Natural killer cell (primary cell): Measurements from ENCODE around the gene SAMD3. TPM values are rescaled to one million over a fixed set of nuclear protein-coding genes. Genes with fewer than 3 reads are reported as not detected.
"Not testable (repeated sequence)": the region's sequence is repeated elsewhere in the genome, so short reads cannot be mapped to it uniquely, and the experiment has no call there.

Experiments
- ATAC-seq, 3 donors: fragments of 150-1000 bp in 2 of 3; fragments of 200-7000 bp in 1 of 3; cut with Tn5 transposase; 1 replicate in 1 of 3; 2 replicates in 2 of 3; pipeline ENCODE4 v1.10.0; 2021; ENCODE audit warnings: mild to moderate bottlenecking in 2 of 3, moderate library complexity in 2 of 3
- DNase-seq, 2 donors: peaks; one replicate each; pipeline versions ENCODE4 v3.0.0 to v3.0.0-alpha.2; 2013 to 2021; ENCODE audit warnings: mixed read lengths in 1 of 2
- H3K27ac ChIP-seq: one replicate; pipeline ENCODE4 v1.5.1; 2013; ENCODE audit warnings: mild to moderate bottlenecking, low read length
- H3K27me3 ChIP-seq: one replicate; pipeline ENCODE4 v1.6.1; 2013; ENCODE audit warnings: low read length; ENCODE audit not compliant: control insufficient read depth, insufficient read depth
- H3K36me3 ChIP-seq: one replicate; pipeline ENCODE4 v1.6.1; 2013; ENCODE audit warnings: low read length; ENCODE audit not compliant: control insufficient read depth, insufficient read depth
- H3K4me1 ChIP-seq: one replicate; pipeline ENCODE4 v1.6.1; 2013; ENCODE audit warnings: low read length; ENCODE audit not compliant: control insufficient read depth, insufficient read depth
- H3K4me3 ChIP-seq: one replicate; pipeline ENCODE4 v1.5.1; 2013; ENCODE audit warnings: low read length
- H3K9me3 ChIP-seq: one replicate; pipeline ENCODE4 v1.6.1; 2013; ENCODE audit warnings: low read length; ENCODE audit not compliant: control insufficient read depth, insufficient read depth
- H3K27ac Mint-ChIP-seq, 2 donors: one replicate each; pipeline ENCODE4 v1.8.0; 2022; ENCODE audit warnings: mild to moderate bottlenecking in 2 of 2, mixed read lengths in 2 of 2, moderate library complexity in 1 of 2
- H3K27me3 Mint-ChIP-seq, 2 donors: one replicate each; pipeline ENCODE4 v1.8.0; 2022; ENCODE audit warnings: low read depth in 2 of 2, mixed read lengths in 2 of 2
- H3K36me3 Mint-ChIP-seq: one replicate; pipeline ENCODE4 v1.8.0; 2022; ENCODE audit warnings: mixed read lengths
- H3K4me1 Mint-ChIP-seq, 2 donors: one replicate each; pipeline ENCODE4 v1.8.0; 2022; ENCODE audit warnings: mixed read lengths in 2 of 2
- H3K4me3 Mint-ChIP-seq: one replicate; pipeline ENCODE4 v1.8.0; 2022; ENCODE audit warnings: mild to moderate bottlenecking, moderate library complexity, mixed read lengths
- H3K9me3 Mint-ChIP-seq, 2 donors: one replicate each; pipeline ENCODE4 v1.8.0; 2022; ENCODE audit warnings: mixed read lengths in 2 of 2
- WGBS: methylation state at CpG from one replicate; pipeline ENCODE4 v1.1.7; 2013; ENCODE audit warnings: missing lambda C conversion rate; ENCODE audit not compliant: insufficient coverage; 5-methylcytosine and 5-hydroxymethylcytosine counted together
- intact Hi-C: fragments of 100-400 bp; cut with micrococcal nuclease; formaldehyde crosslinking; loops from one replicate; pipeline ENCODE4 v1.14.2; 2022
- total RNA-seq, 4 donors: library from RNA; stranded (reverse); fragments of 120-200 nt in 1 of 4; gene quantifications; one replicate each; pipeline versions ENCODE4 v1.2.3 to v1.2.4, GENCODE V29; 2013 to 2022
- TF ChIP-seq, protein P1 (sequence below): fragments of 200-600 bp; IDR thresholded peaks from one replicate; pipeline ENCODE4 v1.8.0; 2022; ENCODE audit warnings: antibody characterized with exemption

The SAMD3 gene
- total RNA-seq, 3 donors from 2014 or later (not counting 1 experiment from before 2014, with no cell fraction given): 322 to 413 (median 339) TPM

DNA sequence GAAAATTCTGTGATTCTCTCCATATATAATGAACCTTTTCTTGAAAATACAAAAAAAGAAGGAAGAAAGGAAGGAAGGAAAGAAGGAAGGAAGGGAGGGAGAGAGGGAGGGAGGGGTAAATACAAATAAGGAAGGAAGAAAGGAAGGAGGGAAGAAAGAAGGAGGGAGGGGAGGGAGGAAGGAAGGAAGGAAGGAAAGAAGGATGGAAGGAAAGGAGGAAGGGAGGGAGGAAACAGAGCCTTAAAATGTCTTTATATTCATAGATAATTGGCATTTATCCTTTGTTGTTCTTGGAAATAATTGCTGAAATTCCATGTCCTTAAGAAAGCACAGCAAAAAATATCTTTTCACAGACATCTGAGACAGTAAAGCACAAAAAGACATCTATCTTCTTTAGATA lies 40.3 kb downstream of the SAMD3 start:
- Histone ChIP-seq H3K27ac (peak overlapping the region; percentile 78), H3K4me1 (peaks cover 23% of the 10 kb centered on the region), H3K36me3 (peaks cover 68% of the 10 kb centered on the region), H3K27me3 (no peaks in the 10 kb centered on the region), H3K9me3 (no peaks in the 10 kb centered on the region), H3K4me3 (no peak overlapping the region)
- TF ChIP-seq, protein P1, sequence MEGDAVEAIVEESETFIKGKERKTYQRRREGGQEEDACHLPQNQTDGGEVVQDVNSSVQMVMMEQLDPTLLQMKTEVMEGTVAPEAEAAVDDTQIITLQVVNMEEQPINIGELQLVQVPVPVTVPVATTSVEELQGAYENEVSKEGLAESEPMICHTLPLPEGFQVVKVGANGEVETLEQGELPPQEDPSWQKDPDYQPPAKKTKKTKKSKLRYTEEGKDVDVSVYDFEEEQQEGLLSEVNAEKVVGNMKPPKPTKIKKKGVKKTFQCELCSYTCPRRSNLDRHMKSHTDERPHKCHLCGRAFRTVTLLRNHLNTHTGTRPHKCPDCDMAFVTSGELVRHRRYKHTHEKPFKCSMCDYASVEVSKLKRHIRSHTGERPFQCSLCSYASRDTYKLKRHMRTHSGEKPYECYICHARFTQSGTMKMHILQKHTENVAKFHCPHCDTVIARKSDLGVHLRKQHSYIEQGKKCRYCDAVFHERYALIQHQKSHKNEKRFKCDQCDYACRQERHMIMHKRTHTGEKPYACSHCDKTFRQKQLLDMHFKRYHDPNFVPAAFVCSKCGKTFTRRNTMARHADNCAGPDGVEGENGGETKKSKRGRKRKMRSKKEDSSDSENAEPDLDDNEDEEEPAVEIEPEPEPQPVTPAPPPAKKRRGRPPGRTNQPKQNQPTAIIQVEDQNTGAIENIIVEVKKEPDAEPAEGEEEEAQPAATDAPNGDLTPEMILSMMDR: no peak
- peak overlapping the region; percentile 59 for H3K4me3 Mint-ChIP-seq
- intact Hi-C loops: loop anchor here (5.0 kb wide), 2 partner anchors 35 to 50 kb away; no protein-coding TSS in a partner anchor
- ATAC-seq (no peak), DNase-seq (no peak)
- H3K27ac Mint-ChIP-seq: peak overlapping the region; percentile 85 to 89
- no peaks in the 10 kb centered on the region for H3K27me3 Mint-ChIP-seq
- H3K36me3 Mint-ChIP-seq: peaks cover 35% of the 10 kb centered on the region
- H3K9me3 Mint-ChIP-seq: no peaks in the 10 kb centered on the region
- H3K4me1 Mint-ChIP-seq: peaks cover 68 to 75% of the 10 kb centered on the region in 2 donors

DNA sequence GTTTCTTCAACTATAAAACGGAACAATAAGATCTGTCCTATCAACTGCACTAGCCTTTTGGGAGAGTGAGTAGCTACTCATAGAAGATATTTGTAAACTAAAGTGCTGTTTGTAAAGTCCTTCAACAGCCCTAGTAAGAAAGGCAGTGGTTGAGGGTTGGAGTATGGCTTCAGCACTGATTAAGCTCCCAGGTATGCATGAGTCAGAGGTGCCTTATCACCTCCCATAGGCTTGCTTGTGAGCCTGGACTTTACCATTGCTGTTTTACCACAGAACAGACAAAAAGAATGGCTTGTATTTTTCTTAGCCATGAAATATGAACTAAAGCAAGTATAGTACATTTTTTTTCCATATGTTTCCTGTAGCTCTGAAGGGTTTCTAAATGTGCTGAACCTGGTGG lies 44.1 kb downstream of the SAMD3 start:
- Histone ChIP-seq H3K4me1 (peaks cover 9% of the 10 kb centered on the region), H3K27me3 (no peaks in the 10 kb centered on the region), H3K27ac (no peak overlapping the region), H3K9me3 (no peaks in the 10 kb centered on the region), H3K4me3 (no peak overlapping the region), H3K36me3 (peaks cover 87% of the 10 kb centered on the region)
- Mint-ChIP-seq H3K36me3 (peaks cover 58% of the 10 kb centered on the region), H3K4me1 (peaks cover 55 to 61% of the 10 kb centered on the region in 2 donors), H3K27ac (peak overlapping the region; percentile 21 to 85), H3K9me3 (no peaks in the 10 kb centered on the region), H3K27me3 (no peaks in the 10 kb centered on the region), H3K4me3 (no peak overlapping the region)
- WGBS: 100% methylated on average over 1 of the region's 1 CpG
- TF ChIP-seq, protein P1: no peak
- no peak for ATAC-seq
- intact Hi-C loops: no loop called here
- DNase-seq: no peak

DNA sequence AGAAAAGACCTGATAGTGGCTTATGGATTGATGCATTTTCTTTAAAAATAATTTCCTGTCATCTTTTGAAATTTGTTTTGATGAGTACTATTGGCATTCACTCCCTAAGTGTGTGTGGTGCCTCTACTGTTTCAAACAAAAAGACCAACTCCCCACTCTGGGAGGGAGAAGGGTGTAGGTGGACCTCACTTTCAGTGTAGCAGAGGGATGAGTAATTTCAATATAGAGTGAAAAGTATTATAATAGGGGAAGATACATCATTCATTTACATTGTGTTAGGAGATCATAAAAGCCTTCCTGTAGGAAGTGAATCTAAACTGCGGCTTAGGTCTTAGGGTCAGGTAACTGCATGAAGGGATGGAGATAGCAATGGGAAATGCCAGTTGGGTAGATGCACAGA lies 46.4 kb downstream of the SAMD3 start:
- no peaks in the 10 kb centered on the region for H3K27me3 ChIP-seq
- H3K4me3 ChIP-seq: no peak overlapping the region
- Mint-ChIP-seq H3K4me3 (no peak overlapping the region), H3K9me3 (peaks cover 0 to 2% of the 10 kb centered on the region in 2 donors), H3K27me3 (no peaks in the 10 kb centered on the region), H3K36me3 (peaks cover 58% of the 10 kb centered on the region), H3K27ac (peak overlapping the region; percentile 21 to 85), H3K4me1 (peaks cover 52 to 61% of the 10 kb centered on the region in 2 donors)
- no peak for DNase-seq
- TF ChIP-seq, protein P1: no peak
- intact Hi-C loops: no loop called here
- no peaks in the 10 kb centered on the region for H3K9me3 ChIP-seq
- no peak for ATAC-seq
- no peak overlapping the region for H3K27ac ChIP-seq
- H3K36me3 ChIP-seq: peaks cover 77% of the 10 kb centered on the region
- 95% methylated on average over 1 of the region's 1 CpG for WGBS
- no peaks in the 10 kb centered on the region for H3K4me1 ChIP-seq

DNA sequence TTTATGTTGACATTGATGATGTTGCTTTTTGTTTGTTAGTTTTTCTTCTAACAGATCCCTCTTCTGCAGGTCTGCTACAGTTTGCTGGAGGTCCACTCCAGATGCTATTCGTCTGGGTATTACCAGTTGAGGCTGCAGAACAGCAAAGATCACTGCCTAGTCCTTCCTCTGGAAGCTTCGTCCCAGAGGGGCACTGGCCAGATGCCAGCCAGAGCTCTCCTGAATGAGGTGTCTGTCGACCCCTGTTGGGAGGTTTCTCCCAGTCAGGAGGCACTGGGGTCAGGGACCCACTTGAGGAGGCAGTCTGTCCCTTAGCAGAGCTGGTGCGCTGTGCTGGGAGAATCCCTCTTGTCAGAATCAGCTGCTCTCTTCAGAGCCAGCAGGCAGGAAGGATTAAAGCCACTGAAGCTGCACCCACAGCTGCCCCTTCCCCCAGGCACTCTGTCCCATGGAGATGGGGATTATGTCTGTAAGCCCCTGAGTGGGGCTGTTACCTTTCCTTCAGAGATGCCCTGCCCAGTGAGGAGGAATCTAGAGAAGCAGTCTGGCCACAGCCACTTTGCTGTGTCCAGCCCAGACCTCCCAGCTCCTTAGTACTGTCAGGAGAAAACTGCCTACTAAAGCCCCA lies 49.3 kb downstream of the SAMD3 start:
- H3K27ac ChIP-seq, H3K4me1 ChIP-seq, H3K4me3 Mint-ChIP-seq, intact Hi-C loops, ATAC-seq, H3K4me3 ChIP-seq, H3K9me3 ChIP-seq, H3K9me3 Mint-ChIP-seq, DNase-seq, H3K27me3 ChIP-seq, H3K27me3 Mint-ChIP-seq: not testable (repeated sequence)
- Mint-ChIP-seq H3K4me1 (peaks cover 56 to 61% of the 10 kb centered on the region in 2 donors), H3K36me3 (peaks cover 53% of the 10 kb centered on the region), H3K27ac (peak overlapping the region; percentile 85 to 92)
- peaks cover 57% of the 10 kb centered on the region for H3K36me3 ChIP-seq
- WGBS: 97% methylated on average over 4 of the region's 4 CpGs

DNA sequence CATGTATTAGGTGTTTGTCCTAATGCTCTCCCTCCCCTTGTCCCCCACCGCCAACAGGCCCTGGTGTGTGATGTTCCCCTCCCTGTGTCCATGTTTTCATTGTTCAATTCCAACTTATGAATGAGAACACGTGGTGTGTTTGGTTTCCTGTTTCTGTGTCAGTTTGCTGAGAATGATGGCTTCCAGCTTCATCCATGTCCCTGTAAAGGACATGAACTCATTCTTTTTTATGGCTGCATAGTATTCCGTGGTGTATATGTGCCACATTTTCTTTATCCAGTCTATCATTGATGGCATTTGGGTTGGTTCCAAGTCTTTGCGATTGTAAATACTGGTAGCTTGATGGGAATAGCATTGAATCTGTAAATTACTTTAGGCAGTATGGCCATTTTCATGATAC lies 52.6 kb downstream of the SAMD3 start:
- H3K4me1 ChIP-seq, ATAC-seq, H3K4me3 ChIP-seq, H3K9me3 Mint-ChIP-seq, H3K27ac ChIP-seq, H3K4me3 Mint-ChIP-seq, DNase-seq, intact Hi-C loops, H3K9me3 ChIP-seq, H3K27me3 ChIP-seq, H3K27me3 Mint-ChIP-seq: not testable (repeated sequence)
- Mint-ChIP-seq H3K4me1 (peaks cover 57 to 71% of the 10 kb centered on the region in 2 donors), H3K27ac (peak overlapping the region; percentile 85 to 92), H3K36me3 (peaks cover 44% of the 10 kb centered on the region)
- 100% methylated on average over 2 of the region's 4 CpGs for WGBS
- H3K36me3 ChIP-seq: peaks cover 47% of the 10 kb centered on the region
